ENCODE measurements around the gene YY1. TPM values are rescaled to one million over a fixed set of nuclear protein-coding genes. Genes with fewer than 3 reads are reported as not detected.

YY1 gene
- total and polyA plus RNA-seq, 2 donors from 2014 or later, result 34.2 to 60.4 TPM

DNA sequence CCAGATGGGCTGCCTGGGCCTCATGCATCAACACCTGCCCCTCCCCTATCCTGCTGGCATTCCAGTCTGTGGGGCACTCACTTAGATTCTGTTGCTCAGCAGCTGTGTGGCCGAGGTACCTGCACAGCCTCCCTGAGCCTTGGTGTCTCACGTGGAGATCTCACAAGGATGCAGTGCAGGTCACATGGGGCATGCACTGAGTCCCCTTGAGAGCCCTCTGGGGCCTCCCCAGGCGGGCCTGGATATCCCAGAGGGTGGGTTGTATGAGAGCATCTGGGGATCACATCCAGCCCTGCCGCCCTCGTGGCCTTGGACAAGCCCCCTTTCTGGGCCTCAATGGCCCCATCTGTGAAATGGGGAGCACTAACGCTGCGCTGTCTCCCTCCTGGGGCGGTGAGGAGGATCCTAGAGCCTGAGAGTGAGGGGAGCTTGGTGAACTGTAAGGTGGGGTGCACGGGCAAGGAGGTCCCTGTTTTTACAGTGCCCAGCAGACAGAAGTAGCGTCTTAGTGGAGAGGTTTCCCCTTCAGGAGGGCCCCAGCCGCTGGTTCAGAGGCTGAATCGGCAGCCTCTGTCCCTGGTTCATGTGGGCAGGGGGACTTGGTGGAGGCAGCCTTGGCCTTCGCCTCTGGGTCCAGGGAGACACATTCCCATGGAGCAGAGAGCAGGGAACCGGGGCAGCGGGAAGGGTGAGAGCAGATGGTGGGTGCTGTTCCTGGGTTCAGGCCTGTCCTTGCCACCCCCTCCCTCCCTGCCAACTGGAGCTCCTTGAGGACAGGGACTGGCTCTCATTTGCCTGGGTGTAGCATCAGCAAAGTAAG is 83.4 kb downstream of the YY1 start:
- Histone ChIP-seq H3K27ac (ENCODE audit: low read depth in 2 of 2, low read length in 2 of 2) (no peak overlapping the region), H3K4me3 (ENCODE audit: low read length in 3 of 3) (no peak overlapping the region), H3K36me3 (ENCODE audit: control insufficient read depth in 2 of 3, insufficient read depth in 3 of 3, low read length in 3 of 3) (no peaks in the 10 kb centered on the region), H3K9ac (ENCODE audit: low read length in 3 of 3) (no peak overlapping the region), H3K27me3 (ENCODE audit: control insufficient read depth, insufficient read depth, low read length) (no peaks in the 10 kb centered on the region), H3K4me1 (ENCODE audit: control insufficient read depth in 2 of 3, insufficient read depth in 2 of 3, low read depth in 1 of 3, low read length in 3 of 3) (peaks cover 0 to 2% (median 0%) of the 10 kb centered on the region in 3 donors), H3K9me3 (ENCODE audit: control insufficient read depth in 2 of 3, insufficient read depth in 1 of 3, low read length in 3 of 3) (no peaks in the 10 kb centered on the region)
- intact Hi-C loops (cut with DNase I), result no loop called here
- no peak for DNase-seq
- TF ChIP-seq, protein P1, sequence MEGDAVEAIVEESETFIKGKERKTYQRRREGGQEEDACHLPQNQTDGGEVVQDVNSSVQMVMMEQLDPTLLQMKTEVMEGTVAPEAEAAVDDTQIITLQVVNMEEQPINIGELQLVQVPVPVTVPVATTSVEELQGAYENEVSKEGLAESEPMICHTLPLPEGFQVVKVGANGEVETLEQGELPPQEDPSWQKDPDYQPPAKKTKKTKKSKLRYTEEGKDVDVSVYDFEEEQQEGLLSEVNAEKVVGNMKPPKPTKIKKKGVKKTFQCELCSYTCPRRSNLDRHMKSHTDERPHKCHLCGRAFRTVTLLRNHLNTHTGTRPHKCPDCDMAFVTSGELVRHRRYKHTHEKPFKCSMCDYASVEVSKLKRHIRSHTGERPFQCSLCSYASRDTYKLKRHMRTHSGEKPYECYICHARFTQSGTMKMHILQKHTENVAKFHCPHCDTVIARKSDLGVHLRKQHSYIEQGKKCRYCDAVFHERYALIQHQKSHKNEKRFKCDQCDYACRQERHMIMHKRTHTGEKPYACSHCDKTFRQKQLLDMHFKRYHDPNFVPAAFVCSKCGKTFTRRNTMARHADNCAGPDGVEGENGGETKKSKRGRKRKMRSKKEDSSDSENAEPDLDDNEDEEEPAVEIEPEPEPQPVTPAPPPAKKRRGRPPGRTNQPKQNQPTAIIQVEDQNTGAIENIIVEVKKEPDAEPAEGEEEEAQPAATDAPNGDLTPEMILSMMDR (IDR thresholded peaks at IDR 0.05; ENCODE audit: borderline replicate concordance, extremely low read depth, insufficient read depth), result no peak
- no peak for FAIRE-seq

DNA sequence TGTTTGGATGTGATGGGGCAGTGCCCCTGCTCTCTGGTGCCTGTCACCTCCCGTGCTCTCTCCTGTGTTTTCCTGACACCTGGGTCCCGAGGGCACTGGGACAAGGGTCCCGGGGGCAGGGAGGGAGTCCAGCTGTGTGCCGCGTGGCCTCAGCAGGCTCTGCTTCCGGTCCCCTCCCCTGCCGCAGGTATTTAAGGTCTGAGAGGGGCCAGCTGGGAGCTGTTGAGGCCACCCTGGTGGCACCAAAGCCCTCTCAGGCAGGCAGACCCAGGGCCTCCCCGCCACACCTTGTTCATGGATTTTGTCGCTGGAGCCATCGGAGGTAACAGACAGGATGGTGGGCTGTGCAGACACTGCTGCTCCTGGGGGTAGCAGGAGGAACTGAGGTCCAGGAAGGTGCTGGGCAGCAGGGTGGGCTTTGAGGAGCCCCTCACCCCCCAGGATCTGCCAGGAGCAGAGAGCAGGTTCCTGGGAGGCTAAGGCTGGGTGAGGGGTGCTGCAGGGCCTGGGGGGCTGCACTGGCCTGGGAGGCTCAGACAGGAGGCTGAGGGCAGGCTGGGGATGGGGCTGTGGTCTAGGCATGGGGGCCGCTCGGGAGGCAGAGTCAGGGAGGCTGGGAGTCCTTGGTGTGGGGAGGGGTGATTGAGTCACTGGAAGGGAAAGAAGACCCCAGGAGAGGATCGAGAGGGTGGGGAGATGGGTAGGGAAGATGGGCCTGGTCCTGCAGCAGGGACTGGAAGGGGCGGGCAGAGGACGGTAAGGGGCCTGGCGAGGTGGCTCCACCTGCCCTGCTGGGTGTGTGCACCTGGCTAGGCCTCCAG is 84.4 kb downstream of the YY1 start, which contains the start of gene SLC25A47:
Gene SLC25A47 (plus strand): TSS at position 219 of the 821 bp plus-strand sequence. CDS start 76 bp downstream, at position 295.
- Histone ChIP-seq H3K36me3 (ENCODE audit: control insufficient read depth in 2 of 3, insufficient read depth in 3 of 3, low read length in 3 of 3) (no peaks in the 10 kb centered on the region), H3K9me3 (ENCODE audit: control insufficient read depth in 2 of 3, insufficient read depth in 1 of 3, low read length in 3 of 3) (no peaks in the 10 kb centered on the region), H3K27ac (ENCODE audit: low read depth in 2 of 2, low read length in 2 of 2) (no peak within 1 kb of the TSS), H3K4me3 (ENCODE audit: low read length in 3 of 3) (no peak within 1 kb of the TSS), H3K27me3 (ENCODE audit: control insufficient read depth, insufficient read depth, low read length) (no peaks in the 10 kb centered on the region), H3K4me1 (ENCODE audit: control insufficient read depth in 2 of 3, insufficient read depth in 2 of 3, low read depth in 1 of 3, low read length in 3 of 3) (no peaks in the 10 kb centered on the region), H3K9ac (ENCODE audit: low read length in 3 of 3) (no peak within 1 kb of the TSS)
- TF ChIP-seq, protein P1 (IDR thresholded peaks at IDR 0.05; ENCODE audit: borderline replicate concordance, extremely low read depth, insufficient read depth), result no peak
- DNase-seq, result no peak
- intact Hi-C loops (cut with DNase I), result no loop called here
- FAIRE-seq, result no peak

GRCh38 chr14:100323942-100324307 is 85.0 kb downstream of the YY1 start:
- no peak overlapping the region for H3K27ac ChIP-seq (ENCODE audit: low read depth in 2 of 2, low read length in 2 of 2)
- no peak overlapping the region for H3K4me3 ChIP-seq (ENCODE audit: low read length in 3 of 3)
- H3K9me3 ChIP-seq (ENCODE audit: control insufficient read depth in 2 of 3, insufficient read depth in 1 of 3, low read length in 3 of 3), result no peaks in the 10 kb centered on the region
- intact Hi-C loops (cut with DNase I), result no loop called here
- no peaks in the 10 kb centered on the region for H3K36me3 ChIP-seq (ENCODE audit: control insufficient read depth in 2 of 3, insufficient read depth in 3 of 3, low read length in 3 of 3)
- no peaks in the 10 kb centered on the region for H3K4me1 ChIP-seq (ENCODE audit: control insufficient read depth in 2 of 3, insufficient read depth in 2 of 3, low read depth in 1 of 3, low read length in 3 of 3)
- DNase-seq (no peak), FAIRE-seq (no peak)
- H3K9ac ChIP-seq (ENCODE audit: low read length in 3 of 3), result no peak overlapping the region
- TF ChIP-seq, protein P1 (IDR thresholded peaks at IDR 0.05; ENCODE audit: borderline replicate concordance, extremely low read depth, insufficient read depth), result no peak
- no peaks in the 10 kb centered on the region for H3K27me3 ChIP-seq (ENCODE audit: control insufficient read depth, insufficient read depth, low read length)
